BJ (cell line): ENCODE data around the gene PET100. TPM values are rescaled to one million over a fixed set of nuclear protein-coding genes. Genes with fewer than 3 reads are reported as not detected.

ENCODE experiments used
- CTCF ChIA-PET: fragments of 350-600 bp; formaldehyde crosslinking; extraction: SDS; loops from one replicate; lab custom pipeline; 2021; ENCODE audit warnings: antibody characterized with exemption, inconsistent platforms; lab: Yijun Ruan, JAX
- POLR2A ChIA-PET: fragments of 300-600 bp; sonication (Branson Sonifier 250); formaldehyde crosslinking; extraction: SDS; loops from one replicate; lab custom pipeline; 2021; ENCODE audit warnings: antibody characterized with exemption; lab: Charles Lee
- DNase-seq: peaks from one replicate; pipeline ENCODE4 v3.0.0-alpha.2; 2011; ENCODE audit warnings: low read depth
- H3K27me3 ChIP-seq: 2 replicates; pipeline ENCODE4 v1.6.0; 2011; ENCODE audit warnings: low read length; ENCODE audit not compliant: control insufficient read depth, insufficient read depth
- H3K36me3 ChIP-seq: 2 replicates; pipeline ENCODE4 v1.5.1; 2011; ENCODE audit warnings: low read length; ENCODE audit not compliant: control insufficient read depth, insufficient read depth
- H3K4me3 ChIP-seq: 2 replicates; pipeline ENCODE4 v1.5.1; 2011; ENCODE audit warnings: low read depth, mild to moderate bottlenecking, control low read depth, low read length
- CTCF ChIP-seq: IDR thresholded peaks from 2 replicates; pipeline ENCODE4 v1.5.1; 2011; ENCODE audit warnings: low read depth, mild to moderate bottlenecking, control low read depth, inconsistent platforms, low read length, moderate library complexity; ENCODE audit not compliant: insufficient read depth
- polyA plus RNA-seq: library from polyadenylated mRNA; depleted of rRNA; stranded (reverse); fragments of >200 nt; gene quantifications from 2 replicates; pipeline ENCODE4 v1.2.3, GENCODE V29; 2011

The PET100 gene
- polyA plus RNA-seq, 1 experiment, result 8.9 TPM

GRCh38 chr19:7645656-7646425 is 16.2 kb downstream of the PET100 start:
- Histone ChIP-seq H3K27me3 (peaks cover 3% of the 10 kb centered on the region; the same call in 1 of the 2 replicates), H3K4me3 (no peak overlapping the region), H3K36me3 (peaks cover 2% of the 10 kb centered on the region)
- no peak for TF ChIP-seq CTCF
- ChIA-PET CTCF (no interaction called here), POLR2A (no interaction called here)
- no peak for DNase-seq

DNA sequence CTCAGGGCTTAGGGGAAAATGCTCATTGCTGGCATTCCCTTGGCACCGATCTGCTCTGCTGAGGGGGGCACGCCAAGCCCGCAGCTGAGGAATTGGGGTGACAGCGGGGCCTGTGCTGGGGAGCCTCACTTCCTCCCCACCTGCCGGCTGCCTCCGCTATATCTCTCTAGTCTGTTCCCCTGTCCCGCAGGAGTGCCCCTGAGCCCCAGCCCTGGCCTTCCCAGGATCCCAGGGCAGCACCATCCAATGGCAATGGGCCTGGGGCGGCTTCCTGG is 16.8 kb downstream of the PET100 start:
- H3K27me3 ChIP-seq, result peaks cover 3% of the 10 kb centered on the region; the same call in 1 of the 2 replicates
- H3K36me3 ChIP-seq, result peaks cover 2% of the 10 kb centered on the region
- no peak for DNase-seq
- no peak overlapping the region for H3K4me3 ChIP-seq
- TF ChIP-seq CTCF, result no peak
- ChIA-PET POLR2A (no interaction called here), CTCF (no interaction called here)

DNA sequence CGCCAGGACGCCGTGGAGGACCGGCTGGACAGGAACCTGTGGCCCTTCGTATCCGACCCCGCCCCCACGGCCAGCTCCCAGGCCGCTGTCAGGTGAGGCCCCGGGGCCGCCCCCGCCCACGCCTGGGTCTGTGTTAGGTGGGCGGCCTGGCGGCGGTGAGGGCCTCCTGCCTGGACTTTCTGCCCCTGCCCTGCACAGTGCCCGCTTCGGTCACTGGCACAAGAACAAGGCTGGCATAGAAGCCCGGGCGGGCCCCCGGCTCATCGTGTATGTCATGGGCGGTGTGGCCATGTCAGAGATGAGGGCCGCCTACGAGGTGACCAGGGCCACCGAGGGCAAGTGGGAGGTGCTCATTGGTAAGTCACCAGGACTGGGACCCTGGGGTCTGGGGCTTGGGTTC is 17.6 kb downstream of the PET100 start:
- H3K36me3 ChIP-seq, result peaks cover 2% of the 10 kb centered on the region
- TF ChIP-seq CTCF, result no peak
- no peak for DNase-seq
- no peak overlapping the region for H3K4me3 ChIP-seq
- ChIA-PET CTCF (no interaction called here), POLR2A (no interaction called here)
- H3K27me3 ChIP-seq, result peaks cover 3% of the 10 kb centered on the region; the same call in 1 of the 2 replicates

- Histone ChIP-seq H3K27me3 (peaks cover 3% of the 10 kb centered on the region; the same call in 1 of the 2 replicates), H3K36me3 (no peaks in the 10 kb centered on the region; the same call in 1 of the 2 replicates), H3K4me3 (no peak overlapping the region)
- DNase-seq, result no peak
- no peak for TF ChIP-seq CTCF
- ChIA-PET CTCF (interaction anchor here (0.6 to 11.0 kb wide), 5 partner anchors 13 to 151 kb away, joined by 3 to 91 read pairs (median 4); partner anchors contain the start of gene TRAPPC5), POLR2A (no interaction called here)
Observed at GRCh38 chr19:7648265-7649014, 18.8 kb downstream of the PET100 start.

DNA sequence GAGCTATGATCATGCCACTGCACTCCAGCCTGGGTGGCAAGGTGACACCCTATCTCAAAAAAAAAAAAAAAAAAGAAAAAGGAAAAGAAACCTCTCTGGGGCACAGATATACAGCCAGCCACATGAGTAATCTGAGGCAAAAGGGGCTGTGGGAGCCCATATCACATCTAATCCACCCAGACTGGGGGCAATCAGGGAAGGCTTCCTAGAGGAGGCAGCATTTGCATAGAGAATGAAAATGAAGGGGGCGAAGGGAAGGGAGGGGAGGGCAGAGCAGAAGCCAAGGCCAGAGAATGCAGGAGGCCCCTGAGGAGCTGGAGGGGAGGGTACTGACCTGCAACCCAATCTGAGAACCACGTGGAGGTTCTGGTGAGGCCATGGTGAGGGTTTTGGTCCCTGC is 20.6 kb downstream of the PET100 start:
- H3K4me3 ChIP-seq, result no peak overlapping the region
- POLR2A ChIA-PET, result no interaction called here
- H3K27me3 ChIP-seq, result peaks cover 3% of the 10 kb centered on the region; the same call in 1 of the 2 replicates
- CTCF ChIA-PET, result interaction anchor here (2.1 to 11.0 kb wide), 2 partner anchors 12 to 31 kb away, joined by 15 to 91 read pairs; partner anchors contain the start of genes STXBP2 and TRAPPC5
- no peak for DNase-seq
- no peaks in the 10 kb centered on the region for H3K36me3 ChIP-seq
- TF ChIP-seq CTCF, result no peak
